GM23338 (cell line): ENCODE results near the gene COX7B2. TPM values are rescaled to one million over a fixed set of nuclear protein-coding genes. Genes with fewer than 3 reads are reported as not detected.

Source experiments
- ATAC-seq: fragments of 200-7000 bp; cut with Tn5 transposase; 3 replicates; pipeline ENCODE4 v1.9.1; 2020
- DNase-seq: peaks from one replicate; pipeline ENCODE4 v3.0.0-alpha.2; 2015; ENCODE audit warnings: low spot score
- H2AFZ ChIP-seq: fragments of 200-600 bp; sonication (generic); 2 replicates; pipeline ENCODE4 v1.8.0; 2016; ENCODE audit warnings: antibody characterized with exemption, mild to moderate bottlenecking, moderate library complexity
- H3F3A ChIP-seq: fragments of 200-600 bp; sonication (generic); replicated peaks from 2 replicates; pipeline ENCODE4 v1.8.0; 2017; ENCODE audit warnings: antibody characterized with exemption, mixed run types, low read depth
- H3K27ac ChIP-seq: fragments of 200-600 bp; sonication (generic); 2 replicates; pipeline ENCODE4 v1.6.1; 2016; ENCODE audit warnings: low read depth
- H3K27me3 ChIP-seq: fragments of 200-600 bp; sonication (generic); 2 replicates; pipeline ENCODE4 v1.8.0; 2016; ENCODE audit warnings: mild to moderate bottlenecking, mixed run types, moderate library complexity; ENCODE audit not compliant: insufficient read depth
- H3K36me3 ChIP-seq: fragments of 200-600 bp; sonication (generic); 2 replicates; pipeline ENCODE4 v1.8.0; 2016; ENCODE audit warnings: mild to moderate bottlenecking; ENCODE audit not compliant: insufficient read depth
- H3K4me1 ChIP-seq: fragments of 200-600 bp; sonication (generic); 2 replicates; pipeline ENCODE4 v1.8.0; 2016; ENCODE audit warnings: mild to moderate bottlenecking, moderate library complexity; ENCODE audit not compliant: insufficient read depth
- H3K4me2 ChIP-seq: fragments of 200-600 bp; sonication (generic); 2 replicates; pipeline ENCODE4 v1.7.1; 2017; ENCODE audit warnings: mixed run types
- H3K4me3 ChIP-seq: fragments of 200-600 bp; sonication (generic); 2 replicates; pipeline ENCODE4 v1.6.1; 2016; ENCODE audit warnings: mixed run types
- H3K79me2 ChIP-seq: fragments of 200-600 bp; sonication (generic); replicated peaks from 2 replicates; pipeline ENCODE4 v1.8.0; 2017; ENCODE audit warnings: mild to moderate bottlenecking; ENCODE audit not compliant: insufficient read depth
- H3K9me2 ChIP-seq: fragments of 200-600 bp; sonication (generic); 2 replicates; pipeline ENCODE4 v1.8.0; 2017; ENCODE audit not compliant: insufficient read depth
- H4K20me1 ChIP-seq: fragments of 200-600 bp; sonication (generic); replicated peaks from 2 replicates; pipeline ENCODE4 v1.8.0; 2017; ENCODE audit warnings: mild to moderate bottlenecking; ENCODE audit not compliant: insufficient read depth
- H3K27ac Mint-ChIP-seq: 2 replicates; pipeline ENCODE4 v1.8.0; 2020; ENCODE audit warnings: inconsistent platforms, mild to moderate bottlenecking, moderate library complexity, mixed read lengths
- H3K27me3 Mint-ChIP-seq: 3 replicates; pipeline ENCODE4 v1.8.0; 2022; ENCODE audit warnings: low read depth, mild to moderate bottlenecking, moderate library complexity, mixed read lengths, inconsistent platforms; ENCODE audit not compliant: insufficient read depth, poor library complexity
- H3K36me3 Mint-ChIP-seq: 3 replicates; pipeline ENCODE4 v1.8.0; 2021; ENCODE audit warnings: low read depth, mild to moderate bottlenecking, inconsistent platforms, moderate library complexity, mixed read lengths
- H3K4me1 Mint-ChIP-seq: 3 replicates; pipeline ENCODE4 v1.8.0; 2020; ENCODE audit warnings: mild to moderate bottlenecking, inconsistent platforms, mixed read lengths
- H3K4me3 Mint-ChIP-seq: 3 replicates; pipeline ENCODE4 v1.8.0; 2021; ENCODE audit warnings: moderate library complexity, mild to moderate bottlenecking, inconsistent platforms, mixed read lengths
- H3K9me3 Mint-ChIP-seq: 3 replicates; pipeline ENCODE4 v1.8.0; 2020; ENCODE audit warnings: moderate library complexity, mild to moderate bottlenecking, inconsistent platforms, mixed read lengths
- CREB1 ChIP-seq: fragments of 250-450 bp; sonication (Bioruptor Pico); IDR thresholded peaks from 2 replicates; pipeline ENCODE4 v1.5.0; 2020; ENCODE audit warnings: low read depth, mild to moderate bottlenecking, moderate library complexity
- CTCF ChIP-seq, 2 experiments: fragments of 200-600 bp in 1 of 2; sonication (generic) in 1 of 2; conservative IDR thresholded peaks; 2 replicates each; pipeline versions ENCODE4 v1.5.1 to v1.6.1; 2016 to 2017; ENCODE audit warnings: antibody characterized with exemption in 2 of 2, low read depth in 2 of 2, mild to moderate bottlenecking in 2 of 2, moderate library complexity in 1 of 2
- EZH2 ChIP-seq: fragments of 200-600 bp; sonication (generic); IDR thresholded peaks from one replicate; pipeline ENCODE4 v1.8.0; 2017; ENCODE audit warnings: antibody characterized with exemption, mild to moderate bottlenecking, low read depth; ENCODE audit not compliant: unreplicated experiment
- NANOG ChIP-seq: IDR thresholded peaks from 2 replicates; pipeline ENCODE4 v1.6.1; 2016; ENCODE audit warnings: antibody characterized with exemption, borderline replicate concordance
- POLR2AphosphoS5 ChIP-seq: IDR thresholded peaks from 2 replicates; pipeline ENCODE4 v1.6.1; 2016; ENCODE audit warnings: antibody characterized with exemption, low read depth
- REST ChIP-seq: IDR thresholded peaks from one replicate; pipeline ENCODE4 v1.6.1; 2018; ENCODE audit warnings: antibody characterized with exemption; ENCODE audit not compliant: unreplicated experiment
- STAT1 ChIP-seq: IDR thresholded peaks from one replicate; pipeline ENCODE4 v1.6.1; 2016; ENCODE audit warnings: antibody characterized with exemption; ENCODE audit not compliant: unreplicated experiment
- ZNF114 ChIP-seq: fragments of 250-450 bp; sonication (Bioruptor Pico); IDR thresholded peaks from 2 replicates; pipeline ENCODE4 v1.5.0; 2020; ENCODE audit warnings: mild to moderate bottlenecking, moderate library complexity
- polyA plus RNA-seq: library from polyadenylated mRNA; unstranded; fragments of >200 nt; fragmentation: Nextera tagmentation; extraction: Ambion mirVana; gene quantifications from 2 replicates; pipeline ENCODE4 v1.2.1, GENCODE V29; 2016
- total RNA-seq: library from RNA; depleted of rRNA; stranded (reverse); fragments of >200 nt; shearing (Covaris generic); gene quantifications from 2 replicates; pipeline ENCODE4 v1.2.3, GENCODE V29; 2014
- TF ChIP-seq, protein P1 (sequence below): IDR thresholded peaks from 2 replicates; pipeline ENCODE4 v1.6.1; 2016; ENCODE audit warnings: antibody characterized with exemption

COX7B2 gene
- total and polyA plus RNA-seq, 2 experiments from 2014 or later: not detected

GRCh38 chr4:46844325-46844917 is 64.6 kb downstream of the COX7B2 start:
- H3K36me3 Mint-ChIP-seq: no peaks in the 10 kb centered on the region
- H3K9me3 Mint-ChIP-seq: peaks cover 43% of the 10 kb centered on the region
- no peaks in the 10 kb centered on the region for H3K79me2 ChIP-seq
- TF ChIP-seq CTCF (conservative IDR thresholded peaks at IDR 0.05; ENCODE audit: low read depth in 2 of 2) (peak; percentile 71 to 93), REST (no peak), STAT1 (no peak), EZH2 (no peak)
- H3K36me3 ChIP-seq: no peaks in the 10 kb centered on the region
- peak; percentile 82 for DNase-seq
- no peaks in the 10 kb centered on the region for H4K20me1 ChIP-seq
- no peaks in the 10 kb centered on the region for H3K9me2 ChIP-seq
- no peak overlapping the region for H2AFZ ChIP-seq
- no peaks in the 10 kb centered on the region for H3K27me3 Mint-ChIP-seq
- H3K4me3 Mint-ChIP-seq: no peak overlapping the region
- no peak overlapping the region for H3K4me2 ChIP-seq
- H3K4me3 ChIP-seq: no peak overlapping the region
- H3K27ac ChIP-seq: no peak overlapping the region
- H3K27me3 ChIP-seq: no peaks in the 10 kb centered on the region
- no peaks in the 10 kb centered on the region for H3K4me1 ChIP-seq
- H3K4me1 Mint-ChIP-seq: no peaks in the 10 kb centered on the region
- H3F3A ChIP-seq: no peaks in the 10 kb centered on the region
- no peak for ATAC-seq
- no peak overlapping the region for H3K27ac Mint-ChIP-seq

DNA sequence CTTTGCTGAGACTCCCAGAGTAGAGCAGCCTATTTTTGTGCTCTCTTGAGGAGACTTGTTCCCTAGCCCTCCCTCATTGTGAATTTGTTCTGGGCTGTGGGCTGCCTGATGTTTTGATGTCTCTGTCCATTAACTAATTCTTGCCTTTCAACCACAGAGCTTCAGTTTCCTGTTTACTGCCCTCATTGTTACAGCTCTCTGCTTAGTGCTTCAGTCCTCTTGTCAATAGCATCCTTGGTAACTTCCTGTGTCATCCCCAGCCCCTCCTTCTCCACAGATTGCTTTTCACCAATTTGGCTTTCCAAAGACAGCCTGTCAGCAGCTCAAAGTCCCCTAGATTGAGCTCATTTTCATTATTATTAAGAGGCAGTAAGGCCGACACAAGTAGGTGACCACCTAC is 69.9 kb downstream of the COX7B2 start:
- peak; percentile 45; the same call in 1 of the 3 replicates for ATAC-seq
- no peaks in the 10 kb centered on the region for H3K79me2 ChIP-seq
- DNase-seq: peak; percentile 61
- H3K27me3 Mint-ChIP-seq: no peaks in the 10 kb centered on the region
- H3K36me3 ChIP-seq: no peaks in the 10 kb centered on the region
- H3K4me1 ChIP-seq: peaks cover 8% of the 10 kb centered on the region; the same call in 1 of the 2 replicates
- H3K4me2 ChIP-seq: 0 out of 2 replicates have a peak overlapping the region, but pooled peaks have one; percentile 31
- TF ChIP-seq CREB1 (CRISPR knock-in tag) (no peak), POLR2AphosphoS5 (no peak), NANOG (no peak), ZNF114 (CRISPR knock-in tag) (no peak)
- TF ChIP-seq, protein P1, sequence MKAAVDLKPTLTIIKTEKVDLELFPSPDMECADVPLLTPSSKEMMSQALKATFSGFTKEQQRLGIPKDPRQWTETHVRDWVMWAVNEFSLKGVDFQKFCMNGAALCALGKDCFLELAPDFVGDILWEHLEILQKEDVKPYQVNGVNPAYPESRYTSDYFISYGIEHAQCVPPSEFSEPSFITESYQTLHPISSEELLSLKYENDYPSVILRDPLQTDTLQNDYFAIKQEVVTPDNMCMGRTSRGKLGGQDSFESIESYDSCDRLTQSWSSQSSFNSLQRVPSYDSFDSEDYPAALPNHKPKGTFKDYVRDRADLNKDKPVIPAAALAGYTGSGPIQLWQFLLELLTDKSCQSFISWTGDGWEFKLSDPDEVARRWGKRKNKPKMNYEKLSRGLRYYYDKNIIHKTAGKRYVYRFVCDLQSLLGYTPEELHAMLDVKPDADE: peak; percentile 57; the same call in 1 of the 2 replicates
- H3K4me3 Mint-ChIP-seq: no peak overlapping the region
- 0 out of 2 replicates have a peak overlapping the region, but pooled peaks have one; percentile 3 for H2AFZ ChIP-seq
- no peaks in the 10 kb centered on the region for H3K9me2 ChIP-seq
- peaks cover 60% of the 10 kb centered on the region for H3K9me3 Mint-ChIP-seq
- no peaks in the 10 kb centered on the region for H3F3A ChIP-seq
- no peak overlapping the region for H3K4me3 ChIP-seq
- no peaks in the 10 kb centered on the region for H3K36me3 Mint-ChIP-seq
- 0 out of 2 replicates have a peak overlapping the region, but pooled peaks have one; percentile 4 for H3K27ac ChIP-seq
- H3K4me1 Mint-ChIP-seq: peaks cover 4% of the 10 kb centered on the region; the same call in 2 of the 3 replicates
- no peaks in the 10 kb centered on the region for H3K27me3 ChIP-seq
- H4K20me1 ChIP-seq: no peaks in the 10 kb centered on the region
- H3K27ac Mint-ChIP-seq: no peak overlapping the region
